KOPT-K1 (cell line): Measurements from ENCODE around the gene ODAD3.
"Not testable (repeated sequence)": the region's sequence is repeated elsewhere in the genome, so short reads cannot be mapped to it uniquely, and the experiment has no call there.

Experiments used
- H3K27ac ChIP-seq: fragments of 200-600 bp; sonication (generic); 2 replicates; pipeline ENCODE4 v1.5.1; 2016; ENCODE audit warnings: antibody characterized with exemption, mild to moderate bottlenecking, low read depth, low read length; ENCODE audit not compliant: poor library complexity, severe bottlenecking
- H3K36me3 ChIP-seq: fragments of 200-600 bp; sonication (generic); 2 replicates; pipeline ENCODE4 v1.5.1; 2017; ENCODE audit warnings: antibody characterized with exemption, mild to moderate bottlenecking, low read length, moderate library complexity; ENCODE audit not compliant: insufficient read depth
- H3K9me3 ChIP-seq: fragments of 200-600 bp; sonication (generic); 2 replicates; pipeline ENCODE4 v1.5.1; 2017; ENCODE audit warnings: antibody characterized with exemption, low read length, mild to moderate bottlenecking; ENCODE audit not compliant: insufficient read depth, poor library complexity, severe bottlenecking

Gene ODAD3

DNA sequence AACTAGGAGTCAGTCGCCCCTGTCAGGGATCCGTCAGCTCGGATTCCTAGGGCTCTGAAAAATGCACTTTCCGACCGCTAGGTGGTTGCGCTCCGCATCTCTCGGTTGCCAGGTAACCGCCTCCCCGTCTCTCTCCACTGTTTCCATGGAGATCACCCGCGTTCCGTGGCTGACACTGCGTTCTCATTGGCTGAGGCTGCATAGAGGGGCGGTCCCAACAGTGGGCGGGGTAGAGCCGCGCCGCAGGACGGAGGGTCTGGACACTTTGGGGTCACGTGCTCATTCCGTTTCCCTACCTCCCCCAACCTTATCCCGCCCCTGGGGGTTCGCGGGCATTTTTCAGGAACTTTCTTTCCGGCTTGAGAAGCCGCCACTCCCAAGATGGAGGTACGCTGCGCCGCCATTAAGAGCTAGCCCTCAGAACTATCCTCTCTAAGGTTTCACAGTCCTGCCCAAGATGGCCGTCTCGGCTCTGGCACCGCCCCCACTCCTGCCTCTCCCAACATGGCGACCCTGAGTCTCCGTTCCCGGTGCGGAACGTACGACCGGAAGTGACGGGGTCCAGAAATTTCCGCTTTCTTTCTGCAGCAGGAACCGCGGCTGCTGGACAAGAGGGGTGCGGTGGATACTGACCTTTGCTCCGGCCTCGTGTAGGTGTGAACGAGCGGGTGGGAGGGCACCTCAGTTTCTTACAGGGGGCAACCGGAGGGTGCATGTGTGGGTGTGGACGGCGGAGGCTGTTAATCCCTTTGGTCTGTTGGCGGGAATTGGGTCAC is at the start of gene ODAD3, which contains the start of gene PRKCSH:
ODAD3 (minus strand) TSS at position 65 of the 776 bp plus-strand sequence. CDS start 105 bp downstream, outside the sequence.
PRKCSH (plus strand) TSS at position 579 of the 776 bp plus-strand sequence. CDS start 483 bp downstream, outside the sequence.
- Histone ChIP-seq H3K36me3 (peaks cover 39% of the 10 kb centered on the region), H3K9me3 (no peaks in the 10 kb centered on the region), H3K27ac (peak within 1 kb of the TSS; percentile 90)

DNA sequence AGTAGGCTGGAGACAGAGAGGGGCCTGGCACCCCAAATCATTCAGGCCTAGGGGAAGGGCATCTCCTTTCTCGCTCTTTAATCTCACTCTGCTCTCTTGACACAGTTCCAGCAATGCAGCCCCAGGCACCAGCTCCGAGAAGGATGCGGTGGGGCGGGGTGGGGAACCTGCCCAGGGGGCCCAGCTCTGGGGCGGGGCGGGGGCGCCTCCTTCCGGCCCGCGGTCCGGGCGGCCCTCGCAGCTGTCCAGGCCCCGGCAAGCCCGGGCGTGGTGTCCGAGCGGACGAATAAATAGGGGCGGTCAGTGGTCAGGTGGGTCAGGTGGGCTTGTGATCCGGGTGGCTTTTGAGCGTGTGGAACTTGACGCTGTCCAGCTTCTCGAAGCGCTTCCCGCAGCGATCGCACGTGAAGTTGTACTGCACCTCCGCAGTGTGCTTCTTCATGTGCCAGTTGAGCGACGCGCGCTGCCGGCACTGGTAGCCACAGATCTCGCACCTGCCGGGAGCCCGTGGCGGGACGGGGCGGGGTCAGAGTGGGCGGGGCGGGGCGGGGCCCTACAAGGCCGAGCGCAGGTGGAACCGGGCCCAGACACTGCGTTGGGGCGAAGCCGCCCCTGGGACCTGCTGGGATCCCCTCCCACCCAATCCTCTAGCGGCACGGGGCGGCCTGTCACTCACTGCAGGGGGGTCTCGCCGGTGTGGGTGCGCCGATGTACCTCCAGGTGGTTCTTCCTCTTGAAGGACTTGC is 48.6 kb upstream of the ODAD3 start:
- no peak overlapping the region for H3K27ac ChIP-seq
- no peaks in the 10 kb centered on the region for H3K36me3 ChIP-seq

DNA sequence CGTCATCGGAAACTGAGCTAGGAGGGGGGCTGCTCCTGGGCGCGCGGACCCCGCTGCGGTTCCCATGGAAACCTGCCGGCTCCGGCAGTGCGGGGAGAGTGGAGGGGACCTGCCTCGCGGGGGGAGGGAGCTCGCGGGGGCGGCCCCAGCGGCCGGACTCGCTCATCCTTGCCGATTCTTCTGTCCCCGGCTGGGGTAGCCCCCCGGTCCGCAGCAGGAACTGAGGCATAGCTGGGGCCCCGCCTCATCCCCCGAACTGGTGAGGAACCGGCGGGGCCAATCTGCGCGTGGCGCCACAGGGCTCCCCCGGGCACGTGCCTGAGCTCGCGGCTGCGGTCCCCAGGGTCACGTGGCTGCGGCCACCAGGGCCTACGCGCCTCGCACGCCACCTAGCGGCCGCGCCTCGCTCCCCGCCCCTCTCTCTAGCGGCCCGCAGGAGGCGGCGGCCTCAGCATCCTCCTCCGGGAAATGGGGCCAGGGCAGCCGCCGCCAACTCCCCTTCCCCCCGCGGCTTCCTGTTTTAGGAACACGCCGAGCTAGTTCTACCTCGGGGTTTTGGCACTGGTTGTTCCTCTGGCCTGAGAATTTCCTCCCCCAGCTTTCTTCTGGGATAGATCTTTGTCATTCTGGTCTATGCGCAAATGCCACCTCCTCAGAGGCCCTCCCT is 47.6 kb upstream of the ODAD3 start:
- Histone ChIP-seq H3K36me3 (no peaks in the 10 kb centered on the region), H3K27ac (no peak overlapping the region), H3K9me3 (no peaks in the 10 kb centered on the region)

More for the DNA sequence above, 48.6 kb upstream of the ODAD3 start:
- H3K9me3 ChIP-seq = no peaks in the 10 kb centered on the region

DNA sequence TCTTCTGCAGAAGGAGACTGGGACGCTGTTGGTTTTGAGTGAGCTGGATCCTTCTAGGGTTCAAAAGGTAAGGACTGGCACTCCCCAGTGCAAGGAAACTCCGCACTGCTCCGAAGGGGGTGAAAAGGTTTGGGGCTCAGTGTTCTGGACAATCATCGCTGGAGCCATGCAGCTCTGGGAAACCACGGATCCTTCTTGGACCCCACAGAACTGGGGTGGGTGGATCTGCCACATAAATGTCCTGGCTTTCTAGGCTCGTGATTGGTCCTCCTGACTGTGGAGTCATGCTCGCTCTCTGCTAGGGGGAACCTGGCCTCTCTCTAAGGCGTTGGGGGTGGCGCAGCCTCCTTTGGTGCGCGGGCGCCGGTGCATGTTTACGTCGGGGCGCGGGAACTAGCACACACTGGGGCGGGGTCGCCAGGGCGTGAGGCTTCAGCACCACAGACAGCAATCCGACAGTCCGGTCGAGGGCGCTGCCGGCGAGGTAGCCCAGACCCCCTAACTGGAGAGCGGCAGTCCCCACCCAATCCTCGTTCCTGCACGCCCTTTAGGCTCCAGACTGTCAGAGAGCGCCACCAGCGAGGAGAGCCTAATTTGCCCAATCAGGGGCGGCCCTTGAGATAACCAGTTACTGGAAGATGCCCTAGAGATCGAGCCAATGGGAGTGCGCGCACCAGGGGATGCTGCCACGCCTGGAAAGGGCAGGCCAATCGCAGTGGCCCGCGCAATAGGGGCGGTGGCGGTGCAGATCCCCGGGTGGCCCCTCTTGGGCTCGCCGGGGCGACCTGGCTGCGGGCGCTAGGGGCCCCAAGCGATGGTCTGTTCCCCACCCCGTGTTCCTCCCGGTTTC is 46.8 kb upstream of the ODAD3 start:
- no peaks in the 10 kb centered on the region for H3K36me3 ChIP-seq
- H3K27ac ChIP-seq = no peak overlapping the region
- H3K9me3 ChIP-seq = no peaks in the 10 kb centered on the region

DNA sequence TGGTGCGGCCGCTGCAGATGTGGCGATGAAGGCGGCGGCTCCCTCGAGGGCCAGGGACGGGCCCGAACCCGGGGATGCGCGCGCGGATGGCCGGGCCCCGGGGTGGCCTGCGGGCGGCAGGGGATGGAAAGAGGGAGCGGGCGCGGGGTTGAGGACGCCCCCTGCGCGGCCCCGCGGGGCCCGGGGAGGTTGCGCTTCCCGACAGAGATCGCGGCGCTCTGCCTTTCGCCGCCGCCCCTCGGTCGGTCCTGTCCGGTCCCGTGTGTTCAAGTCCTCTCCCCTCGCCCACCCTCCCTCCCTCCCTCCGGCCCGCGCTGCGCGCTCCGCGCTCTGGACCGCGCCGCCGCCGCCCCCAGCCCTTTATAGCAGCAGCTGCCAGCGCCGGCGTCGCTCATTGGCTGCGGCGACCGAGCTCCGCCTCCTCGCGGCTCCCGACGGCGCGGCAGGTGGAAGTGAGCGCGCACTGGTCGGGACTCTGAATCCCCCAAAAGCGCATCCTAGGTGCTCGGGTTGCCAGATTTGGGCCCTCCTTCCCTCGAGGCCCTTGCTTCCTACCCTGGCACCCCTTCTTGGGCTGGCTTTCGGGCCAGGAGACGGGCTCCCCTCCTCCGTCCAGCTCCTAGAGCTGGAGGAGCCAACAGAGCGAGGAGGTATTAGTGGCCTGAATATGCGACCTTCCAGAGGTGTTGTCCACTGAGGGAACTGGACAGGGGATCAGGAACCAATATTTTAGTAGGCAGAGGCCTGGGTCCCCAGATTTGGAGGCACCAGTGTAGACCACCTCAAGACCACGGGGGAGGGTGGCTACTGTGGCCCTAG is 46.0 kb upstream of the ODAD3 start, which contains the start of gene ELAVL3:
ELAVL3 (minus strand) TSS at position 332 of the 819 bp plus-strand sequence. CDS start 438 bp downstream, outside the sequence.
- Histone ChIP-seq H3K27ac (no peak within 1 kb of the TSS), H3K36me3 (no peaks in the 10 kb centered on the region)

DNA sequence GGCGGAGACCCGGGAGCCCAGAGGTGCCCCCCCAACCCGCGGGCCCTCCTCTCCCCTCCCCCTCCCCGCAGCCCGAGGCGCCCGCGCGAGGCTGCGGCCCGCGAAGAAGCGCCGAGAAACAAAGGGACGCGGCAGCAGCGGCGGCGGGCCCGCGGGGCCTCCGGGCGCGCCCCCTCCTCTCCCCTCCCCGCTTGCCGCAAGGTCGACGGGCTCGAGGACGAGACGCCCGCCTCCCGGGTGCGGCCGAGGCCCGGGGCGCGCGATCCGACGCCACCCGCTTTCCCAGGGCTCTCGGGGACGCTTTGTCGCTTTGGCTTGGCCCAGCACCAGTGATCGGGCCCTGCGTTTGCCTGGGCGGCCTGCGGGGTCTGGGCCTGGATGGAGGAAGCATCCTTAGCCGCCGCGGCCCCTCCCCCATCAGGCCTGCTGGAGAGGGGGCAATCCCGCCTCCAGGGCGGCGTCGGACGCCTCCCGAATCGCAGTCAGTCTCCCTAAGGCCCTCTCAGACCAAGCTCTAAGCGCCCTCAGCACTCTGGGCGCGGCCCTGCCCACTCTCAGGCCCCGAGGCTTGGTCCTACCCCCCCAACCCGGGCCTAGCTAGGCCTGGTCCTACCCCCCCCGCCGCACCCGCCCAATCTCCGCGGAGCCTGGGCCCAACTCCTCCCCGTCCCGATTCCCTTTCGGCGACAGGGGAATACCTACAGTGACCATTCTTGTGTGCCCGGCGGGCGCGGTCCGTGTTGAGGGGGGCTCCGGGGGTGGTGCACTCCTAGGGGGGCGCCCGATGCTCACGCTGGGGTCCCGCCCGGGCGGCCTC is 45.2 kb upstream of the ODAD3 start:
- Histone ChIP-seq H3K9me3 (no peaks in the 10 kb centered on the region), H3K36me3 (no peaks in the 10 kb centered on the region), H3K27ac (no peak overlapping the region)

More for the DNA sequence above, 46.0 kb upstream of the ODAD3 start, which contains the start of gene ELAVL3:
- no peaks in the 10 kb centered on the region for H3K9me3 ChIP-seq

DNA sequence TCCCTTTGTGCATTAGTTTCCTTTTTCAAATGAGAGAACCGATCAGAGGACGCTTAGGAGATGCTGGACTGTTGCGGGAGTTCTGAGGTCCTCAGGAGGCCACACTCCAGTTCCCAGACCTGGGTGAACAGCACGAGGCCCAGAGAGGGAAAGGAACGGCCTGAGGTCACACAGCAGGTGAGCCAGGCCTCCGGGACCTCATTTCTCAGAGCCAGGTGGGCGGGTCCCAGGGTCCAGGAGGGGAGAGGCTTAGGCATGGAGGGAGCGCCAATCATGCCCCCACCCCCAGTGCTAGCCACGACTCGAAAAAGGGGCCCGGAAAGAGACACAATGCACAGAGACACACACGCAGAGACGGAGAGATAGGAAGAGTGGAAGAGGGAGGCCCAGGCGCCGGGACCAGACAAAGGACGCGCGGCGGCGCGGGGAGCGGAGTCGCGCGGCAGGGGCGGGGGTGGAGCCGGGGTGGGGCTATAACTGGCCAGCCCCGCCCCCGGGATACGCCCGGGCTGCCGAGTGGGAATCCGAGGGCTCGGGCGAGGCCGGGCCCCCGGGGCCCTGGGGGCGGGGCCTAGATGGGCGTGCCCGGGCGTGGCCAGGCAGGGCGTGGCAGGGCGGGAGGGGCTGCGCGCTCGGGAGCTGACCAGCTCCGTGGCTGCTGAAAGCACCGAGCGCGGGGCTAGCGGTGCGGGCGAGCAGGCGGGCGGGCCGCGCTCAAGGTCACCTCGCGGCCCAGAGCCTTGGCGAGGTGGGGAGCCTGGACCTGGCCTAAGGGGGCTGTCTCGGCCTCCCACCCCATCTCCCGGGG is 44.4 kb upstream of the ODAD3 start:
- Histone ChIP-seq H3K27ac (no peak overlapping the region), H3K36me3 (no peaks in the 10 kb centered on the region), H3K9me3 (no peaks in the 10 kb centered on the region)

DNA sequence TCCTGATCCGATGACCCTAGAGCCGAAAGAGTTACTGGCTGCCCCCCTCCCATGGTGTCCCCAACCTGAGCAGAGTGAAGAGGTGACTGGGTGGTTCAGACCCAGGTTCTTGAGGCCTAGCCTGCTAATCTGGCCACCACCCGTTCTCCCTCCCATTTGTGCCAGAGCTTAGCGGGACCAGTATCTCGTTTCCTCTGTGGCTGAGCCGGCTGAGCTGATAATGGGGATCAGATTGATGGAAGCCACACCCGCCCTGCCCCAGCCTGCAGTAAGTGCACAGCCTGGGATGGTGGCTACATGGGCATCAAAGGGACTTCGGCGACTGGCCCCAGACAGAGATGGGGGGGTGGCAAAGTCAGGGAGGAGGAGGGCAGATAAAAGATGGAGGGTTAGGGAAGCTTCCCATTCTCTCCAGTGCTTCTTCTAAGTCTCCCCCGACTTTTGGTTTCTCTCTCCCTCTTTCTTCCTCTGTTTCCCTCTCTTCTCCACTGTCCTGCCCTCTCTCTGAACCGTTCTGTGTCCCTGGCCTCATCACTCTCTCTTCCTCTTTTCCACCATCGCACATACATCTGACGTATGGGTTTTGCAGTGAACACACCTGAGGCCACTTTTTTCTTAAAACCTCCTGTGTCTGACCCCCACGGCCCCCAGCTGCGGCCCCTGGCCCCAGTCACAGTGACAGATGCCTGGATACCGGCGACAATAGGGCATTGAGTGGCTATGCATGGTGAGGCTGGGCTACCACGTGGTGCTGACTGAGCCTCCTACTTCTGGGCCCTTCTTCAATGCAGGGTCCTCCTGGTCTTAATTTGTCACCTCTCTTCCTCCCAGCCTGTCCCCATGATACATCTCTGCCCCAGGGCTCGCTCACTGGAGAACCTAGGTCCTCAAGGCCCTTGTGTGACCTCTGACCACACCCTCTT is 43.5 kb upstream of the ODAD3 start:
- Histone ChIP-seq H3K9me3 (no peaks in the 10 kb centered on the region), H3K27ac (no peak overlapping the region), H3K36me3 (no peaks in the 10 kb centered on the region)

DNA sequence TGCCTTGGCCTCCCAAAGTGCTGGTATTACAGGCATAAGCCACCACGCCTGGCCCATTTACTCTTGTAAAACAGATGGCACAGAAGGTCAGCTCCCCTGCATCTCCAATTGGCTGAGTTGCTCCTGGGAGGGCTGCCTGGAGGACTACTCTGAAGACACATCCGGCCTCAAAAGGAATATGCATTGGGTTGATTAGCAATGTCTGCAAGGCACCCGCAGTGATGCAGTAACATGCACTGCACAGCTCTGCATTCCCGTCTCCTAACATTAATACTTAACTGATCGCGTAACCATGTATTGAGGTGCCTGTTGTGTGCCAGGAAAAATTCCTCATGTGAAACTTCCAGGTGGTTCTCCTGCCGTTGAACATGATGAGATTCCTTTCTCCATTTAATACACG is 40.9 kb upstream of the ODAD3 start:
- H3K36me3 ChIP-seq = no peaks in the 10 kb centered on the region
- no peaks in the 10 kb centered on the region for H3K9me3 ChIP-seq
- no peak overlapping the region for H3K27ac ChIP-seq

DNA sequence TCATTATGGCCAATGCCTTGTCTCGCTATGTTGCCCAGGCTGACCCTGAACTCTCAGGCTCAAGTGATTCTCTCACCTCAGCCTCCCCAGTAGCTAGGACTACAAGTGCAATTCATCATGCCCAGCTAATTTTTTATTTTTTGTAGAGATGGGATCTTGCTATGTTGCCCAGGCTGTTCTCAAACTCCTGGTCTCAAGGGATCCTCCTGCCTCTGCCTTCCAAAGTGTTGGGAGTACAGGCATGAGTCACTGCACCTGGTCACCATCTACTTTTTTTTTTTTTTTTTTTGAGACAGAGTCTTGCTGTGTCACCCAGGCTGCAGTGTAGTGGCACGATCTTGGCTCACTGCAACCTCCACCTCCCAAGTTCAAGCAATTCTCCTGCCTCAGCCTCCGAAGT is 40.4 kb upstream of the ODAD3 start:
- not testable (repeated sequence) for H3K36me3 ChIP-seq, H3K9me3 ChIP-seq, H3K27ac ChIP-seq

DNA sequence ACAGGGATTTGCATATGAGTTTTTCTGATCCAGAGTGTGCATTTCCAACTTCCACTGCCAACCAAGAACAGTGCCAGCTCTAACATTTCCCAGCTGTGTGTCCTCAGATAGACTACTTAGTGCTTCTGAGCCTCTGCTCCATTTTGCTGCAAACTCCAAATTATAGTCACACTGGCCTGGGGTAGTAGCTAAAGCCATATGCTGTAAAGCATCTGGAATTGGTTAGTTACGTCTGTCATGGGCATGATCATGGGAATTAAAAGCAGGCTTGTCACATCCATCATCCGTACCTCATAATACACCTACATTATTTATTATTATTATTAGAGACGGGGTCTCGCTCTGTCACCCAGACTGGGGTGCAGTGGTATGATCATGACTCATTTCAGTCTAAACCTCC is 38.8 kb upstream of the ODAD3 start:
- no peaks in the 10 kb centered on the region for H3K9me3 ChIP-seq
- H3K27ac ChIP-seq = no peak overlapping the region
- H3K36me3 ChIP-seq = no peaks in the 10 kb centered on the region
